Chondrocyte (in vitro differentiated cells): Measurements from ENCODE around the gene TRABD2B. TPM values are rescaled to one million over a fixed set of nuclear protein-coding genes. Genes with fewer than 3 reads are reported as not detected.

Source experiments
- DNase-seq: peaks from one replicate; pipeline ENCODE4 v3.0.0; 2021; ENCODE audit warnings: mixed read lengths, low spot score
- H3K27ac Mint-ChIP-seq: one replicate; pipeline ENCODE4 v1.8.0; 2021; ENCODE audit warnings: mild to moderate bottlenecking, moderate library complexity, mixed read lengths; ENCODE audit not compliant: unreplicated experiment
- H3K27me3 Mint-ChIP-seq: 2 replicates; pipeline ENCODE4 v1.8.0; 2021; ENCODE audit warnings: low read depth, mixed read lengths
- H3K36me3 Mint-ChIP-seq: 2 replicates; pipeline ENCODE4 v1.8.0; 2021; ENCODE audit warnings: low read depth, mixed read lengths
- H3K4me1 Mint-ChIP-seq: 2 replicates; pipeline ENCODE4 v1.8.0; 2021; ENCODE audit warnings: low read depth, mild to moderate bottlenecking, mixed read lengths
- H3K4me3 Mint-ChIP-seq: one replicate; pipeline ENCODE4 v1.8.0; 2021; ENCODE audit warnings: mild to moderate bottlenecking, moderate library complexity, mixed read lengths; ENCODE audit not compliant: unreplicated experiment
- H3K9me3 Mint-ChIP-seq: 2 replicates; pipeline ENCODE4 v1.8.0; 2021; ENCODE audit warnings: low read depth, mixed read lengths
- CTCF ChIP-seq: fragments of 200-600 bp; sonication (generic); IDR thresholded peaks from 2 replicates; pipeline ENCODE4 v1.5.0; 2021; ENCODE audit warnings: antibody characterized with exemption, mild to moderate bottlenecking, moderate library complexity
- total RNA-seq: library from RNA; stranded (reverse); gene quantifications from 3 replicates; pipeline ENCODE4 v1.2.1, GENCODE V29; 2021

Gene TRABD2B
- total RNA-seq, 1 donor from 2014 or later = 0.90 TPM

- Mint-ChIP-seq H3K9me3 (peaks cover 2% of the 10 kb centered on the region), H3K27ac (no peak overlapping the region), H3K4me1 (peaks cover 6% of the 10 kb centered on the region), H3K36me3 (no peaks in the 10 kb centered on the region), H3K4me3 (no peak overlapping the region), H3K27me3 (no peaks in the 10 kb centered on the region)
- DNase-seq = no peak
- TF ChIP-seq CTCF = no peak
These were observed 193.2 kb downstream of the TRABD2B start for GRCh38 chr1:47803815-47804501.

- Mint-ChIP-seq H3K4me3 (no peak overlapping the region), H3K27ac (no peak overlapping the region), H3K36me3 (peaks cover 1% of the 10 kb centered on the region), H3K9me3 (no peaks in the 10 kb centered on the region), H3K27me3 (peaks cover 6% of the 10 kb centered on the region), H3K4me1 (peaks cover 7% of the 10 kb centered on the region)
- no peak for DNase-seq
- no peak for TF ChIP-seq CTCF
These were observed 199.6 kb downstream of the TRABD2B start for GRCh38 chr1:47797575-47797974.

GRCh38 chr1:47796626-47797025 is 200.6 kb downstream of the TRABD2B start:
- DNase-seq = no peak
- H3K36me3 Mint-ChIP-seq = peaks cover 1% of the 10 kb centered on the region
- no peak overlapping the region for H3K4me3 Mint-ChIP-seq
- no peak for TF ChIP-seq CTCF
- H3K4me1 Mint-ChIP-seq = peaks cover 7% of the 10 kb centered on the region
- H3K27me3 Mint-ChIP-seq = peaks cover 10% of the 10 kb centered on the region
- no peak overlapping the region for H3K27ac Mint-ChIP-seq
- no peaks in the 10 kb centered on the region for H3K9me3 Mint-ChIP-seq

- no peaks in the 10 kb centered on the region for H3K9me3 Mint-ChIP-seq
- no peak for TF ChIP-seq CTCF
- peaks cover 7% of the 10 kb centered on the region for H3K4me1 Mint-ChIP-seq
- no peak for DNase-seq
- H3K27ac Mint-ChIP-seq = no peak overlapping the region
- no peak overlapping the region for H3K4me3 Mint-ChIP-seq
- peaks cover 14% of the 10 kb centered on the region for H3K27me3 Mint-ChIP-seq
- H3K36me3 Mint-ChIP-seq = peaks cover 1% of the 10 kb centered on the region
These were observed 202.1 kb downstream of the TRABD2B start for GRCh38 chr1:47795102-47795501.

GRCh38 chr1:47794530-47794929 is 202.7 kb downstream of the TRABD2B start:
- H3K9me3 Mint-ChIP-seq = no peaks in the 10 kb centered on the region

More at GRCh38 chr1:47794530-47794929, 202.7 kb downstream of the TRABD2B start:
- H3K4me1 Mint-ChIP-seq = peaks cover 7% of the 10 kb centered on the region
- peaks cover 17% of the 10 kb centered on the region for H3K27me3 Mint-ChIP-seq
- no peak overlapping the region for H3K4me3 Mint-ChIP-seq
- no peak overlapping the region for H3K27ac Mint-ChIP-seq
- H3K36me3 Mint-ChIP-seq = peaks cover 1% of the 10 kb centered on the region
- no peak for TF ChIP-seq CTCF
- DNase-seq = no peak
